Omental fat pad (tissue), 4 donors: Measurements from ENCODE around the gene PRKD1. TPM values are rescaled to one million over a fixed set of nuclear protein-coding genes. Genes with fewer than 3 reads are reported as not detected.
A peak's percentile ranks its signal among the peaks of the same experiment; 100 is the strongest.

ENCODE experiments used
- ATAC-seq: fragments of 150-250 bp; one replicate; pipeline ENCODE4 v1.9.1; 2016; ENCODE audit warnings: mild to moderate bottlenecking, moderate library complexity; ENCODE audit not compliant: low FRiP score
- DNase-seq: peaks from one replicate; pipeline ENCODE4 v3.0.0-alpha.2; 2019; ENCODE audit warnings: low spot score
- CTCF ChIP-seq, 3 donors: fragments of 450-650 bp; IDR thresholded peaks; one replicate each; pipeline ENCODE4 v1.5.1; 2016 to 2017; ENCODE audit warnings: antibody characterized with exemption in 3 of 3, mild to moderate bottlenecking in 3 of 3, moderate library complexity in 2 of 3
- total RNA-seq, 4 donors: library from RNA; depleted of rRNA; stranded (reverse); fragments of >200 nt; gene quantifications; one replicate each; pipeline ENCODE4 v1.1.0, GENCODE V29; 2016

PRKD1 gene
- total RNA-seq, 4 donors from 2014 or later: 9.1 to 34.7 (median 14.6) TPM

GRCh38 chr14:29919845-29920244 lies 7.8 kb downstream of the PRKD1 start:
- no peak for DNase-seq
- no peak for TF ChIP-seq CTCF (IDR thresholded peaks at IDR 0.05)
- no peak for ATAC-seq

- ATAC-seq: no peak
Measured at GRCh38 chr14:29918981-29919380, 8.7 kb downstream of the PRKD1 start.

GRCh38 chr14:29913566-29913965 lies 14.1 kb downstream of the PRKD1 start:
- no peak for TF ChIP-seq CTCF (IDR thresholded peaks at IDR 0.05)
- ATAC-seq (no peak), DNase-seq (no peak)

More at GRCh38 chr14:29918981-29919380, 8.7 kb downstream of the PRKD1 start:
- TF ChIP-seq CTCF (IDR thresholded peaks at IDR 0.05): no peak
- DNase-seq: no peak

- no peak for TF ChIP-seq CTCF (IDR thresholded peaks at IDR 0.05)
- DNase-seq (no peak), ATAC-seq (no peak)
Measured at GRCh38 chr14:29911810-29912209, 15.8 kb downstream of the PRKD1 start.

GRCh38 chr14:29908652-29909577 lies 18.7 kb downstream of the PRKD1 start:
- ATAC-seq: no peak
- no peak for TF ChIP-seq CTCF (IDR thresholded peaks at IDR 0.05)
- DNase-seq: no peak

GRCh38 chr14:29906256-29906870 lies 21.3 kb downstream of the PRKD1 start:
- ATAC-seq (peak; percentile 83), DNase-seq (no peak)
- TF ChIP-seq CTCF (IDR thresholded peaks at IDR 0.05): no peak
